Activated CD8-positive, alpha-beta memory T cell treated with anti-CD3 and anti-CD28 coated beads, Interleukin-2, amount 10 ng/mL, durations not matched to agents 7 days and 5 days (primary cell): Measurements from ENCODE around the gene URGCP. TPM values are rescaled to one million over a fixed set of nuclear protein-coding genes. Genes with fewer than 3 reads are reported as not detected.
"Not testable (repeated sequence)": the region's sequence is repeated elsewhere in the genome, so short reads cannot be mapped to it uniquely, and the experiment has no call there.

Source experiments
- ATAC-seq: fragments of 150-1000 bp; cut with Tn5 transposase; one replicate; pipeline ENCODE4 v1.10.0; 2021; ENCODE audit warnings: moderate library complexity
- CTCF ChIA-PET: fragments of 350-600 bp; sonication (Branson Sonifier 250); formaldehyde crosslinking; loops from one replicate; lab custom pipeline; 2021; ENCODE audit warnings: antibody characterized with exemption; lab: Charles Lee
- DNase-seq: peaks from one replicate; pipeline ENCODE4 v3.0.0-alpha.2; 2020
- H3K27ac Mint-ChIP-seq: one replicate; pipeline ENCODE4 v1.8.0; 2021; ENCODE audit warnings: mild to moderate bottlenecking, mixed read lengths
- H3K27me3 Mint-ChIP-seq: one replicate; pipeline ENCODE4 v1.8.0; 2021; ENCODE audit warnings: mixed read lengths
- H3K36me3 Mint-ChIP-seq: one replicate; pipeline ENCODE4 v1.8.0; 2021; ENCODE audit warnings: mild to moderate bottlenecking, mixed read lengths
- H3K4me1 Mint-ChIP-seq: one replicate; pipeline ENCODE4 v1.8.0; 2021; ENCODE audit warnings: mixed read lengths
- H3K4me3 Mint-ChIP-seq: one replicate; pipeline ENCODE4 v1.8.0; 2021; ENCODE audit warnings: mild to moderate bottlenecking, moderate library complexity, mixed read lengths
- H3K9me3 Mint-ChIP-seq: one replicate; pipeline ENCODE4 v1.8.0; 2022; ENCODE audit warnings: low read depth, mixed read lengths
- total RNA-seq, 2 experiments: library from RNA; stranded (reverse); gene quantifications; one replicate each; pipeline ENCODE4 v1.2.3, GENCODE V29; 2021

URGCP gene
- total RNA-seq, 2 experiments from 2014 or later = 24.3 to 26.4 TPM

DNA sequence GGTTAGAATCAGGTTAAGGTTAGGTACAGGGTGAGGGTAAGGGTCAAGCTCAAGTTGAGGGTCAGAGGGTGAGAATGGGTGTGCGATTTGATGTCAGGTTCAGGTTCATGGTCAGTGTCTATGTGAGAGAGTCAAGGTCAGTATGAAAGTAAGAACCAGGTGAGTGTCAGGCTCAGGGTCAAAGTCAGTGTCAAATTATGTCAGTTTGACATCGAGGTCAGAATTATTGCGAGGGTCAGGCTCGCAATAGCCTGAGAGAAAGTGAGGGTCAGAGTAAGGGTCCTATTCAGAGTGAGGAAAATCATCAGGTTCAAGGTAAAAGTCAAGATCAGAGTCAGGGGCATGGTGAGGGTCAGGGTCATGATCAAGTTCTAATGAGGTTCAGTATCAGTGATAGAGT lies 50.1 kb downstream of the URGCP start:
- Mint-ChIP-seq H3K27me3 (peaks cover 3% of the 10 kb centered on the region), H3K27ac (no peak overlapping the region), H3K36me3 (no peaks in the 10 kb centered on the region), H3K4me3 (no peak overlapping the region), H3K4me1 (no peaks in the 10 kb centered on the region), H3K9me3 (no peaks in the 10 kb centered on the region)
- no peak for DNase-seq
- CTCF ChIA-PET = interaction anchor here (5.2 kb wide), 1 partner anchor 18 kb away, joined by 22 read pairs; no protein-coding TSS in a partner anchor
- ATAC-seq = no peak

DNA sequence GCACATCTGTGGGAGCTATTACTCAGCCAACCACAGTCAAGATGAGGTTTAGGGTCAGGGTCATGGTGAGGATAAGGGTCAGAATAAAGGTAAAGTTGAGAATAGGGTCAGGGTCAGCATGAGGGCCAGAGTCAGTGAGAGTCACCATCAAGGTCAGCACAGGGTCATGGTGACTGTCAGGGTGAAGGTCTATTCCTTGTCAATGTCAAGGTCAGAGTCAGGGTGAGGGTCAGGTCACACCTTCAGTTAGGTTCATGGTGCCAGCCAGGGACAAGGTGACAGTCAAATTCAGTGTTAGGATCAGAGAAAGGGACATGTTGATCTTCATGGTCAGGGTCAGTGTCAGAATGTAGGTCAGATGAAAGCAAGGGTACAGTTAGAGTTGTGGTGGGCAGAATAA lies 51.2 kb downstream of the URGCP start:
- Mint-ChIP-seq H3K9me3 (no peaks in the 10 kb centered on the region), H3K27ac (no peak overlapping the region), H3K4me3 (no peak overlapping the region), H3K27me3 (no peaks in the 10 kb centered on the region), H3K36me3 (no peaks in the 10 kb centered on the region), H3K4me1 (peaks cover 4% of the 10 kb centered on the region)
- ATAC-seq (no peak), DNase-seq (no peak)
- CTCF ChIA-PET = interaction anchor here (1.1 to 5.2 kb wide), 2 partner anchors 17 to 156 kb away, joined by 3 to 22 read pairs; no protein-coding TSS in a partner anchor

DNA sequence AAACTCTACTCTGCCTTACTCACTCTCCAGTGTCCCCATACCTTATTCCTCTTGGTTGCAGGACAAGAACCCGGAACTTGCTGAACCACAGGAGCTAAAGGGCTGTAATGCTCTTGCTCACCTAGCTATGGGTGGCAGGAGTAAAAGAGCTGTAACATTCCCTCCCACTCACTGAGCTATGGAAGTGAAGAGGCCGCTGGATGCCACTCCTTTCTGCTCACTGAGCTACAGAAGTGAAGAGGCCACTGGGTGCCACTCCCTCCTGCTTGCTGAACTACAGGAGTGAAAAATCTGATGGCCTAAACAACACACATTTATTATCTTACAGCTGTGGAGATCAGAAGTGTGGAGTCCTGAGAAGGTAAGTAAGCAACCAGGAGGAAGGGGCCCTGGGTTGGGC lies 54.6 kb downstream of the URGCP start:
- CTCF ChIA-PET = interaction anchor here (5.2 kb wide), 1 partner anchor 13 kb away, joined by 22 read pairs; no protein-coding TSS in a partner anchor

GRCh38 chr7:43850348-43851116 lies 55.9 kb downstream of the URGCP start:
- Mint-ChIP-seq H3K4me1 (peaks cover 8% of the 10 kb centered on the region), H3K4me3 (no peak overlapping the region), H3K27ac (no peak overlapping the region), H3K36me3 (no peaks in the 10 kb centered on the region), H3K9me3 (no peaks in the 10 kb centered on the region), H3K27me3 (no peaks in the 10 kb centered on the region)
- ATAC-seq (no peak), DNase-seq (no peak)
- CTCF ChIA-PET = interaction anchor here (0.7 to 4.5 kb wide), 2 partner anchors 12 to 268 kb away, joined by 3 to 25 read pairs; partner anchors contain the start of gene STK17A

More for the DNA sequence above, 54.6 kb downstream of the URGCP start:
- no peaks in the 10 kb centered on the region for H3K27me3 Mint-ChIP-seq
- H3K27ac Mint-ChIP-seq = no peak overlapping the region
- H3K9me3 Mint-ChIP-seq = no peaks in the 10 kb centered on the region
- peaks cover 8% of the 10 kb centered on the region for H3K4me1 Mint-ChIP-seq
- ATAC-seq (no peak), DNase-seq (no peak)
- no peak overlapping the region for H3K4me3 Mint-ChIP-seq
- no peaks in the 10 kb centered on the region for H3K36me3 Mint-ChIP-seq

- CTCF ChIA-PET = interaction anchor here (0.6 to 4.5 kb wide), 5 partner anchors 10 to 266 kb away, joined by 3 to 25 read pairs (median 3); partner anchors contain the start of gene STK17A
- H3K27ac Mint-ChIP-seq = no peak overlapping the region
- no peaks in the 10 kb centered on the region for H3K36me3 Mint-ChIP-seq
- peaks cover 8% of the 10 kb centered on the region for H3K4me1 Mint-ChIP-seq
- no peaks in the 10 kb centered on the region for H3K27me3 Mint-ChIP-seq
- ATAC-seq (no peak), DNase-seq (no peak)
- H3K4me3 Mint-ChIP-seq = no peak overlapping the region
- H3K9me3 Mint-ChIP-seq = no peaks in the 10 kb centered on the region
These were observed 57.3 kb downstream of the URGCP start for GRCh38 chr7:43849047-43849446.

DNA sequence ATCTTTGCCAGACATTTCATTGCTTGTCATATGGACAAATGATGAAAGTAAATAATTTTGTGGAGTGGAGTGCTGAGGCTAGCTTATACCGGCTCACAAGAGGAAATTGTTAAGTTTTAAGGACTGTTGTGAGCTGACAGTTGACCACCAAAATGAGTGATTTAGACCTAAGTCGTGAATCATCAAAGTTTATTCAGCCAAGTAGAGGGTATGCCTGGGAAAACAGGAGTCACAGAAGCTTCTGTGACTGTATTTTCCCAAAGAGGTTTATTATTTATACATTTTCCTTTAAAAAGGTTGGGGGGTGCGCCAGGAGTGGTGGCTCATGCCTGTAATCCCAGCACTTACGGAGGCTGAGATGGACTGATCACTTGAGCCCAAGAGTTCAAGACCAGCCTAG lies 58.9 kb downstream of the URGCP start:
- no peaks in the 10 kb centered on the region for H3K36me3 Mint-ChIP-seq
- peaks cover 8% of the 10 kb centered on the region for H3K4me1 Mint-ChIP-seq
- no peak overlapping the region for H3K4me3 Mint-ChIP-seq
- no peaks in the 10 kb centered on the region for H3K9me3 Mint-ChIP-seq
- ATAC-seq (no peak), DNase-seq (no peak)
- CTCF ChIA-PET = interaction anchor here (1.5 to 4.5 kb wide), 2 partner anchors 9 to 37 kb away, joined by 3 to 25 read pairs; no protein-coding TSS in a partner anchor
- H3K27ac Mint-ChIP-seq = no peak overlapping the region
- H3K27me3 Mint-ChIP-seq = no peaks in the 10 kb centered on the region

- no peak overlapping the region for H3K27ac Mint-ChIP-seq
- no peak overlapping the region for H3K4me3 Mint-ChIP-seq
- no peak for DNase-seq
- H3K27me3 Mint-ChIP-seq = peaks cover 8% of the 10 kb centered on the region
- H3K9me3 Mint-ChIP-seq = no peaks in the 10 kb centered on the region
- CTCF ChIA-PET = interaction anchor here (1.0 to 2.0 kb wide), 3 partner anchors 42 to 262 kb away, joined by 3 to 4 read pairs (median 3); partner anchors contain the start of gene STK17A
- H3K4me1 Mint-ChIP-seq = no peaks in the 10 kb centered on the region
- ATAC-seq = no peak
- no peaks in the 10 kb centered on the region for H3K36me3 Mint-ChIP-seq
These were observed 61.7 kb downstream of the URGCP start for GRCh38 chr7:43844662-43845061.

DNA sequence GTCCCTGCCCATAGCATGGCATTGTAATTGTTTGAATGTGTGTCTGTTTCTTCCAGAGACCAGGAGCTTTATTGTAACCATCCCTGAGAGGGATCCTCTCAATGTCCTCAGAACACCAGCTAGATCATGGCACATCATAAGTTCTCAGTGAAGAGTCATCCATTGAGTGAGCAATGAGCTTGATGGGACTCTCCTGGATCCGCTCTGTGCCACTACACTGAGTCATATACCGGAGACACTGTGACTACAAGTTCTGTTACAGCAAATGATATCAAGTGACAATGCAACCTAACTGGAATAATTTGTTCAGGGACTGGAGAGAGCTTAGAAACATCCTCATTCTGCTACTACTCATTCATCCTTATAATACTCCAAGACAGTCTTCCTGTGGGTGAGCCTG lies 62.1 kb downstream of the URGCP start:
- Mint-ChIP-seq H3K27ac (no peak overlapping the region), H3K36me3 (no peaks in the 10 kb centered on the region), H3K27me3 (peaks cover 8% of the 10 kb centered on the region), H3K4me3 (no peak overlapping the region), H3K9me3 (no peaks in the 10 kb centered on the region), H3K4me1 (no peaks in the 10 kb centered on the region)
- CTCF ChIA-PET = interaction anchor here (1.0 to 2.0 kb wide), 3 partner anchors 41 to 262 kb away, joined by 3 to 4 read pairs (median 3); partner anchors contain the start of gene STK17A
- DNase-seq (no peak), ATAC-seq (no peak)

GRCh38 chr7:43843296-43843695 lies 63.1 kb downstream of the URGCP start:
- H3K9me3 Mint-ChIP-seq = no peaks in the 10 kb centered on the region
- no peak overlapping the region for H3K27ac Mint-ChIP-seq
- no peak overlapping the region for H3K4me3 Mint-ChIP-seq
- DNase-seq (no peak), ATAC-seq (no peak)
- peaks cover 8% of the 10 kb centered on the region for H3K4me1 Mint-ChIP-seq
- no peaks in the 10 kb centered on the region for H3K36me3 Mint-ChIP-seq
- H3K27me3 Mint-ChIP-seq = peaks cover 9% of the 10 kb centered on the region
- CTCF ChIA-PET = interaction anchor here (0.6 to 2.0 kb wide), 2 partner anchors 114 to 261 kb away, joined by 4 read pairs; partner anchors contain the start of genes COA1 and STK17A

DNA sequence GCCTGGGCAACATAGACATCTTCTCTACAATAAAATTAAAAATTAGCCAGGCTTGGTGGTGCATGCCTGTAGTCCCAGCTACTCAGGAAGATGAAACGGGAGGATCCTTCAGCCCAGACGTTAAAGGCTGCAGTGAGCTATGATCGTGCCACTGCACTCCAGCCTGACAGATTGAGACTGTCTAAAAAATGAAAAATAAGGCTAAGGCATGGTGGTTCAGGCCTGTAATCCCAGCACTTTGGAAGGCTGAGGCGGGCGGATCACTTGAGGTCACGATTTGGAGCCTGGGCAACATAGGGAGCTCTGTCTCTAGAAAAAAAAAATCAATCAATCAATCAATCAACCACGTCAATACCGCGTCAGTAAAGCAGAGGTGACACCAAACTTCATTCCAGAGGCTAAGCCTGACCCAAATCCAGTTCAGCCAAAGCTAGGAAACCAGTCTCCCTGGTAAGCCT lies 68.2 kb downstream of the URGCP start:
- Mint-ChIP-seq H3K4me3 (no peak overlapping the region), H3K27ac (no peak overlapping the region), H3K36me3 (peaks cover 5% of the 10 kb centered on the region), H3K4me1 (peaks cover 24% of the 10 kb centered on the region), H3K27me3 (peaks cover 20% of the 10 kb centered on the region), H3K9me3 (no peaks in the 10 kb centered on the region)
- CTCF ChIA-PET = interaction anchor here (0.6 to 7.1 kb wide), 39 partner anchors 8 to 951 kb away, joined by 3 to 140 read pairs (median 4); partner anchors contain the start of genes BLVRA, COA1, MRPL32 and MRPS24
- ATAC-seq (no peak), DNase-seq (no peak)

DNA sequence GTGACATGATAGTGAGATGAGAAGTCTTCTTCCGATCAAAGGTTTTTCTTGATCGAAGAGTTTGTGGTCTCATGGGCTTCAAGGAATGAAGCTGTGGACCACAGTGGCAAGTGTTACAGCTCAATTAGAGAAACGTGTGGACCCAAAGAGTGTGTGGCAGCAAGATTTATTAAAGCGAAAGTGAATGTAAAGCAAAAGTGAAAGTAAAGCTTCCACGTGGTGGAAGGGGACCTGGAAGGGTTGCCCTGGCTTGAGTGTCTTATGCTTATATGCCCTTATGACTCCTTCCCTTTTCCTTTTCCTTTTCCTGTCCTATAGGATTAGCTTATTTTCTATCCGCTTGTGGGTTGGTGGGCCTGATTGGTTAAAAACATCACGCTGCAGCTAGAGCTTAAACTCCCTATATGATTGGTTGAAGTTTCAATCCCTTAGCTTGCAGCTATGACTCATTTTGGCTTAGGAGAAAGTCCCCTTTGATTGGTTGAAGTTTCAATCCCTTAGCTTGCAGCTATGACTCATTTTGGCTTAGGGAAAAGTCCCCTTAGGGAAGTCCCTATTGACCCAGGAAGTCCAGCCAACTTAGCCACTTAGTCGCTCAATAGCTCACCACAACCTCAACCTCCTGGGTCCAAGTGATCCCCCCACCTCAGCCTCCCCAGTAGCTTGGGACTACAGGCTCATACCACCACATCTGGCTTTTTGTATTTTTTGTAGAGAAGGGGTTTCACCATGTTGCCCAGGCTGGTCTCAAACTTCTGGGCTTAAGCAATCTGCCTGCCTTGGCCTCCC lies 71.7 kb downstream of the URGCP start:
- Mint-ChIP-seq H3K36me3 (peaks cover 19% of the 10 kb centered on the region), H3K4me3 (peak overlapping the region; percentile 78), H3K4me1 (peaks cover 28% of the 10 kb centered on the region), H3K27ac (peak overlapping the region; percentile 95), H3K9me3 (peaks cover 7% of the 10 kb centered on the region), H3K27me3 (peaks cover 13% of the 10 kb centered on the region)
- CTCF ChIA-PET = interaction anchor here (0.6 to 7.1 kb wide), 13 partner anchors 75 to 263 kb away, joined by 3 to 140 read pairs (median 4); partner anchors contain the start of genes BLVRA, COA1 and STK17A
- peak; percentile 76 for ATAC-seq
- peak; percentile 62 for DNase-seq

DNA sequence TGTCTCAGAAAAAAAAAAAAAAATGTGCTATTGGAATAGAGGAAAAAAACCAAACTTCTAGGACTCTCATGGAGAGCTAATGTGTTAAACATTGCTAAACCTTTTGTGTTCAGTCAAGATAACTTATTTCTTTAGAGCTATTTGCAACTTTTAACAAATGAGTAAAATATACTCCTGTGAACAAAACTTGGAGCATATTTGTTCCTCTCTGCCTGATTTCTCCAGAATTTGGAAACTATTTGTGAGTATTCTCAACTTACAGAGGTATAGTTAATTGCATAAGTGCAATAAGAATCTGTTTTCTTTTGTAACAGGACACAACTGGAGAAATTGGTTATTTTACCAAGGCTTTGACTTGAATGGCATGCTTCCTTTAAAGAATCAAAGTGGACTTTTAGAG lies 75.5 kb downstream of the URGCP start:
- DNase-seq, ATAC-seq, H3K27ac Mint-ChIP-seq, H3K4me3 Mint-ChIP-seq, H3K9me3 Mint-ChIP-seq, CTCF ChIA-PET: not testable (repeated sequence)
- Mint-ChIP-seq H3K36me3 (peaks cover 19% of the 10 kb centered on the region), H3K4me1 (peaks cover 20% of the 10 kb centered on the region), H3K27me3 (peaks cover 31% of the 10 kb centered on the region)
